Cardiac muscle cell (in vitro differentiated cells and primary cell): ENCODE measurements around the gene MECP2. TPM values are rescaled to one million over a fixed set of nuclear protein-coding genes. Genes with fewer than 3 reads are reported as not detected.

Source experiments
- DNase-seq, 2 donors: peaks; one replicate each; pipeline versions ENCODE4 v3.0.0 to v3.0.0-alpha.2; 2010 to 2017; ENCODE audit warnings: low read depth in 1 of 2, low spot score in 1 of 2
- H3K27ac ChIP-seq: fragments of 200-600 bp; sonication (generic); 2 replicates; pipeline ENCODE4 v1.5.1; 2016
- H3K27me3 ChIP-seq: fragments of 200-600 bp; sonication (generic); 2 replicates; pipeline ENCODE4 v1.6.0; 2016; ENCODE audit warnings: control low read depth
- H3K36me3 ChIP-seq: fragments of 200-600 bp; sonication (generic); 2 replicates; pipeline ENCODE4 v1.5.1; 2016; ENCODE audit warnings: control low read depth
- H3K4me1 ChIP-seq: fragments of 200-600 bp; sonication (generic); 2 replicates; pipeline ENCODE4 v1.8.1; 2017; ENCODE audit warnings: low read depth, mild to moderate bottlenecking, mixed run types
- H3K4me3 ChIP-seq: fragments of 200-600 bp; sonication (generic); 2 replicates; pipeline ENCODE4 v1.5.1; 2016; ENCODE audit warnings: mild to moderate bottlenecking
- H3K9me3 ChIP-seq: fragments of 200-600 bp; sonication (generic); 2 replicates; pipeline ENCODE4 v1.5.1; 2017; ENCODE audit warnings: low read depth, mild to moderate bottlenecking, control low read depth
- CTCF ChIP-seq: IDR thresholded peaks from 2 replicates; pipeline ENCODE4 v1.5.1; 2012; ENCODE audit warnings: low read depth, mild to moderate bottlenecking, low read length
- polyA plus RNA-seq: library from polyadenylated mRNA; unstranded; fragments of >200 nt; fragmentation: Nextera tagmentation; extraction: Ambion mirVana; gene quantifications from 2 replicates; pipeline ENCODE4 v1.2.1, GENCODE V29; 2016
- total RNA-seq: library from RNA; depleted of rRNA; stranded (reverse); fragments of >200 nt; gene quantifications from 2 replicates; pipeline ENCODE4 v1.2.3, GENCODE V29; 2016

The MECP2 gene
- total and polyA plus RNA-seq, 2 experiments from 2014 or later, result 17.9 to 64.5 TPM

- no peaks in the 10 kb centered on the region for H3K27me3 ChIP-seq
- TF ChIP-seq CTCF, result no peak
- H3K9me3 ChIP-seq, result no peaks in the 10 kb centered on the region
- DNase-seq, result no peak
- H3K4me3 ChIP-seq, result no peak overlapping the region
- H3K4me1 ChIP-seq, result peaks cover 8% of the 10 kb centered on the region
- H3K36me3 ChIP-seq, result no peaks in the 10 kb centered on the region
- H3K27ac ChIP-seq, result peak overlapping the region; percentile 23
These were observed 6.8 kb downstream of the MECP2 start for GRCh38 chrX:154090731-154091130.

- Histone ChIP-seq H3K4me1 (no peaks in the 10 kb centered on the region), H3K27ac (no peak overlapping the region), H3K36me3 (no peaks in the 10 kb centered on the region), H3K4me3 (no peak overlapping the region), H3K9me3 (no peaks in the 10 kb centered on the region), H3K27me3 (no peaks in the 10 kb centered on the region)
- TF ChIP-seq CTCF, result no peak
- DNase-seq, result no peak
These were observed 12.8 kb downstream of the MECP2 start for GRCh38 chrX:154084449-154085300.

GRCh38 chrX:154083126-154083517 is 14.4 kb downstream of the MECP2 start:
- Histone ChIP-seq H3K27ac (peak overlapping the region; percentile 74), H3K9me3 (no peaks in the 10 kb centered on the region), H3K36me3 (no peaks in the 10 kb centered on the region), H3K4me3 (no peak overlapping the region), H3K27me3 (no peaks in the 10 kb centered on the region), H3K4me1 (no peaks in the 10 kb centered on the region)
- DNase-seq, result peak in 1 of 2 donors; percentile 53
- no peak for TF ChIP-seq CTCF

- no peaks in the 10 kb centered on the region for H3K36me3 ChIP-seq
- H3K4me1 ChIP-seq, result no peaks in the 10 kb centered on the region
- H3K27ac ChIP-seq, result peak overlapping the region; percentile 74
- no peaks in the 10 kb centered on the region for H3K9me3 ChIP-seq
- DNase-seq, result peak in 1 of 2 donors; percentile 66
- no peak for TF ChIP-seq CTCF
- no peak overlapping the region for H3K4me3 ChIP-seq
- no peaks in the 10 kb centered on the region for H3K27me3 ChIP-seq
These were observed 15.0 kb downstream of the MECP2 start for GRCh38 chrX:154082396-154083125.

GRCh38 chrX:154077101-154077500 is 20.4 kb downstream of the MECP2 start:
- Histone ChIP-seq H3K9me3 (no peaks in the 10 kb centered on the region), H3K27me3 (no peaks in the 10 kb centered on the region), H3K27ac (no peak overlapping the region), H3K4me1 (peaks cover 5% of the 10 kb centered on the region), H3K4me3 (no peak overlapping the region), H3K36me3 (no peaks in the 10 kb centered on the region)
- no peak for TF ChIP-seq CTCF
- no peak for DNase-seq
